HG03378 (cell line): ENCODE data around the gene HLA-G.
"Not testable (repeated sequence)": the region's sequence is repeated elsewhere in the genome, so short reads cannot be mapped to it uniquely, and the experiment has no call there.

Source experiments
- ATAC-seq: cut with Tn5 transposase; IDR thresholded peaks from one replicate; pipeline ENCODE4 v1.9.1; 2021; ENCODE audit warnings: mild to moderate bottlenecking, moderate library complexity; ENCODE audit not compliant: unreplicated experiment

The HLA-G gene

DNA sequence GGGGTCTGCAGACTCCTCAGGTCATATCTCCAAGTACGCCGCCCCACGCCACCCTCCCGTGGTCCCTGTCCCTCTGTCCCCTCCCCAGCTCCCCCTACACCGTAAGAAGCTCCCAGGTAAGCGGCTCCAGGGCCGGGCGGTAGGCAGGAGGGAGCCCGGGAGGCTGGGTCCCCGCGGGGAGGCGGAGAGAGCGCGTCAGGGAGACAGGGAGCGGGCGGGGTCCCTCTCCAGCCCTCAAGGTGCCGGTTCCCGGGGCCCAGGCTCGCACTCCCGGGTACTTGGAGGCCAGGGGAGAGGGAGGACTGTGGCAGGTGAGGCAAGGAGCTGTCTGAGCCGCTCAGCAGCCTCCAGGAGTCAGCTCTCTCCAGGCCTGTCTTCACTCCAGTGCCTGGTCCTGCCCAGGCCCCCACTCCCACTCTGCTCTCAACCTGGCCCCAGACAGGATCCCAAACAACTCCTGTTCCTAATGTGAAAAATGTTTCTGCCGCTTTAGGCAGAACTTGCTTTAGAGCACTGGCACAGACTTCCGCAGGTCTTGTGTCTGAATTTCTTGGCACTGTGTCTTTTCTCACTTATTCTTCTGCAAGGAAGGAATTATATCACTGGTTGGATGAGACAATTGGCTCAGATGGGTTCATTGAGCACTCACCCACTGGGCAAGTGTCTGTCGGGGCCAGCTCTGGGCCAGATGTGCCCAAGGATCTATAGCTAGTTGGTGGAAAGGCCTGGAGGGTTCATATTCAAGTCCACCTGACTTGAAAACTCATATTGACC lies 36.6 kb downstream of the HLA-G start:
- no peak for ATAC-seq

DNA sequence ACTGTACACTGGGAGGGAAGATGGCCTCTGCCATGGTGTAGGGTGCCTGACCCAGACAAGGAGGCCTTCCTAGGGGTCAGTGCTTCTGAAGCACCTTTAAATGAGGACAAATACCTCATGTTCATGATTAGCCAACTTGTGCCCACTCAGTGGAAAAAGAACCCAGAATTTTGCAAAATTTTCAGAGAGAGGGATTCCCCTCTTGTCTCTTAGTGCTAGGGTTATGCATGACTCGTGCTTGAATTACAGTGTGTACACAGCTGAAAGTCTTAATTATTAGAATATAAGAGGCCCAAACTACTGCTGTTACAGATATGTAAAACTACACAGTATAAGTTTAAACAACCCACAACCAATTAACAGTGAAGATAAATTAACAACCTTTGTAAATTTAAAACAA lies 38.0 kb downstream of the HLA-G start:
- no peak for ATAC-seq

DNA sequence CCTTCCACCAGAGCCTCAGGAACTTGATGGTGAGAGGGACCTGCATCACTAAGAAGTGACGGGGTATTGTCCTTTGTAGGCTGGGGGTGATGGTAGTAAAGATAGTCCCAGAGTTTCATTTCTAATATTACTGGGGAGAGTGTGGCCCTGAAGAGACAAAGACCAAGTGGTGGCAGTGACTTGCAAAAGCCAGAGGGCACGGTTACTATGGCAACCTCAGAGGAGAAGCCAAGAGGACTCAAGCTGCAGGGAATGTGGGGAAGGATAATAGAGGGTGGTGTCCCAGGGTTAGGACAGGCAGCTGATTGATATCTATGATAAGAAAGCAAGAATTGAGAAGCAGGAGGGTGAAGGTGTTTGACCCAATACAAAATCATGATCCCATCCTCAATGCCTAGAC lies 42.5 kb downstream of the HLA-G start:
- no peak for ATAC-seq

DNA sequence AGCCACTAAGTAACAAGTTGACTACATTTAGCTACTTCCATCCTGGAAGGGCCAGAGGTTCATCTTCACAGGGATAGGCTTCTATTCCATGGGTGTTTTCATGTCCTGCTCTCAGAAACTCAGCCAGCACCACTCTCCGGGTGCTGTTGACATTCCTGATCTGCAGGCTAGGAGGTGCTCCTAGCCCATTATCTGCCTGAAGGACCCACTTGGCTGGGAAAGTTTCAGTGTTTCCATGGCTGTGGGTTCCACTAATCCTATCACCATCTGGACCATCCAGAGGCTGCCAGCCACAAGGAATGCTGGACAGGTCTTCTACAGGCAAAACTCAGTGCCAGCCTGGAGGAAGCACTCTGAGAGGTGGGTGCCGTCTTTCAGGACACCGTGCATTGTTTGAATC lies 45.2 kb downstream of the HLA-G start:
- ATAC-seq = no peak

DNA sequence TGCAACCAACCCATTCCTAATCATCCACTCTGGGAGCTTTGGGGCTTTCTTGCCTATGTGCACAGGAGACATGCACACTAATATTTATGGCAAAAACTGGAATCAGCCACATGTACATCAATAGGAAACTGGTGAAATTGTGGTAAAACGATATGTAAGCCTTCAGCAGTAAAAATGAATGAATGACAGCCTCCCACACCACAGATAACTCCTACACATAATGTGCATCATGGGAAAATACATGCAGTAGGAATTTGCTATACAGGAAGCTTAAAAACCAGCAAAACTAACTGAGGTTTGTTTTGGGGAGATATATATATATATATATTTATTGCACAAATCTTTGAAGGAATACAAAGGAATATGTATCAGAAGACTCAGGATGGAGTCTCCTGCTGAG lies 47.6 kb downstream of the HLA-G start:
- no peak for ATAC-seq

DNA sequence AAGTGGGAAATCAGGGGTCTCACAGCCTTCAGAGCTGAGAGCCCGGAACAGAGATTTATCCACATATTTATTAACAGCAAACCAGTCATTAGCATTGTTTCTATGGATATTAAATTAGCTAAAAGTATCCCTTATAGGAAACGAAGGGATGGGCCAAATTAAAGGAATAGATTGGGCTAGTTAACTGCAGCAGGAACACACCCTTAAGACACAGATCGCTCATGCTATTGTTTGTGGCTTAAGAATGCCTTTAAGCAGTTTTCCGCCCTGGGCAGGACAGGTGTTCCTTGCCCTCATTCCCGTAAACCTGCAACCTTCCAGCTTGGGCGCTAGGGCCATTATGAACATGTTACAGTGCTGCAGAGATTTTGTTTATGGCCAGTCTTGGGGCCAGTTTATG lies 48.1 kb downstream of the HLA-G start:
- not testable (repeated sequence) for ATAC-seq
